ENCODE measurements around the gene FHAD1. TPM values are rescaled to one million over a fixed set of nuclear protein-coding genes. Genes with fewer than 3 reads are reported as not detected.

FHAD1 gene
- polyA plus RNA-seq, 1 of the 3 experiments (the other 2 are of a cell fraction), result 0.48 TPM

DNA sequence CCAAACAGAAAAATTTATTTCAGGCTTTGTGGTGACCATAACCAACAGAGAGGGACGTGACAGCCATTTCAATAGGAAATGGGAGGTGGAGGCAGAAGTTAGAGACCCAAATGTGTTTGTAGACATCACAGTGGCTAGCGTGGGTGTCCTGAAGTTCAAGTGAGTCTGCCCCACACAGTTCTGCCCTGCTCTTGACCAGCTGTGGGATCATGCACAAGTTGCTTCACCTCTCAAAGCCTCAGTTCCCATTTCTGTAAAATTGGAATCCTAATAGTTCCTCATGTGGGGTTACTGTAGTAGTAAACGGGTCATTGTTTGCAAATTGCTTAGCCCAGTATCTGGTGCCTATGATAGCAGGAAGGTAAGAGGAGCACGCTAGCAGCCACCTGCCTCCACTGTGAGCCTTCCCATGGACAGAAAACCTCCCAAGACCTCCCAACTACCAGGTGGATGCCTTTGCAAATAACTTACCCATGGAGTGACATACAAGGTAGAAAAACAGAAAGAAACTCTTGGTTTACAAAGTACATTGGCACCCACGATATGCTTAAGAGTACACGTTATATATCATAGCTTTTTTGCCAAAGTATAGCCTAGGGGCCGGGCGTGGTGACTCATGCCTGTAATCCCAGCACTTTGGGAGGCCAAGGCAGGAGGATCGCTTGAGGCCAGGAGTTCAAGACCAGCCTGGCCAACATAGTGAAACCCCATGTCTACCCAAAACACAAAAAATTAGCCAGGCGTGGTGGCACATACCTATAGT lies 29.1 kb downstream of the FHAD1 start:
- POLR2A ChIA-PET, result no interaction called here
- CTCF ChIA-PET, result interaction anchor here (0.5 to 7.5 kb wide), 8 partner anchors 29 to 155 kb away, joined by 3 to 119 read pairs (median 3); partner anchors contain the start of gene TMEM51
- Histone ChIP-seq H4K20me1 (ENCODE audit: insufficient read depth) (no peaks in the 10 kb centered on the region), H3K27ac (ENCODE audit: low read depth in 2 of 2, low read length in 1 of 2) (no peak overlapping the region), H3K4me2 (no peak overlapping the region), H3K4me1 (ENCODE audit: control insufficient read depth in 1 of 2, insufficient read depth in 2 of 2, low read depth in 1 of 2, low read length in 1 of 2) (peaks cover 0 to 5% of the 10 kb centered on the region in 2 experiments; a peak in 1 of 4 replicates), H3K9ac (no peak overlapping the region), H3K9me2 (no peaks in the 10 kb centered on the region), H3K36me3 (replicated peaks in 1 of 2; ENCODE audit: control insufficient read depth in 1 of 2, insufficient read depth in 2 of 2, low read length in 1 of 2) (no peaks in the 10 kb centered on the region), H3F3A (replicated peaks; ENCODE audit: insufficient read depth) (no peaks in the 10 kb centered on the region), H3K27me3 (ENCODE audit: insufficient read depth) (no peaks in the 10 kb centered on the region), H3K79me2 (ENCODE audit: insufficient read depth) (no peaks in the 10 kb centered on the region), H3K4me3 (ENCODE audit: low read depth in 2 of 2, low read length in 1 of 2) (no peak overlapping the region), H3K9me3 (no peaks in the 10 kb centered on the region), H2AFZ (ENCODE audit: low read depth) (no peak overlapping the region)
- TF ChIP-seq NFIC (IDR thresholded peaks at IDR 0.05; ENCODE audit: borderline replicate concordance) (no peak), FOXJ3 (CRISPR knock-in tag; IDR thresholded peaks at IDR 0.05) (no peak), NRF1 (IDR thresholded peaks at IDR 0.05; ENCODE audit: low read depth, low read length) (no peak), GABPA (IDR thresholded peaks at IDR 0.05; ENCODE audit: low read depth) (no peak), MEF2A (IDR thresholded peaks at IDR 0.05; ENCODE audit: borderline replicate concordance, low read depth) (no peak), MXI1 (IDR thresholded peaks at IDR 0.05; ENCODE audit: low read depth, low read length) (no peak), SMC3 (IDR thresholded peaks at IDR 0.05; ENCODE audit: low read depth, low read length) (no peak)
- DNase-seq, result no peak
- WGBS (ENCODE audit: low lambda C conversion rate), result 81% methylated on average over 10 of the region's 10 CpGs

- Histone ChIP-seq H3K4me2 (no peak overlapping the region), H2AFZ (ENCODE audit: low read depth) (no peak overlapping the region), H3F3A (replicated peaks; ENCODE audit: insufficient read depth) (no peaks in the 10 kb centered on the region), H3K4me3 (ENCODE audit: low read depth in 2 of 2, low read length in 1 of 2) (no peak overlapping the region), H3K79me2 (ENCODE audit: insufficient read depth) (no peaks in the 10 kb centered on the region), H3K9ac (no peak overlapping the region), H3K9me3 (no peaks in the 10 kb centered on the region), H3K9me2 (no peaks in the 10 kb centered on the region), H4K20me1 (ENCODE audit: insufficient read depth) (no peaks in the 10 kb centered on the region), H3K27me3 (ENCODE audit: insufficient read depth) (no peaks in the 10 kb centered on the region), H3K4me1 (ENCODE audit: control insufficient read depth in 1 of 2, insufficient read depth in 2 of 2, low read depth in 1 of 2, low read length in 1 of 2) (peaks cover 0 to 5% of the 10 kb centered on the region in 2 experiments; a peak in 1 of 4 replicates), H3K36me3 (replicated peaks in 1 of 2; ENCODE audit: control insufficient read depth in 1 of 2, insufficient read depth in 2 of 2, low read length in 1 of 2) (no peaks in the 10 kb centered on the region), H3K27ac (ENCODE audit: low read depth in 2 of 2, low read length in 1 of 2) (no peak overlapping the region)
- no peak for DNase-seq
- ChIA-PET CTCF (interaction anchor here (0.5 to 1.2 kb wide), 3 partner anchors 28 to 155 kb away, joined by 3 to 7 read pairs (median 3); no protein-coding TSS in a partner anchor), POLR2A (no interaction called here)
- WGBS (ENCODE audit: low lambda C conversion rate), result 80% methylated on average over 11 of the region's 11 CpGs
- TF ChIP-seq RAD21 (IDR thresholded peaks at IDR 0.05; ENCODE audit: low read length), result no peak
- no peak for TF ChIP-seq FOXJ3 (CRISPR knock-in tag; IDR thresholded peaks at IDR 0.05)
- no peak for TF ChIP-seq POLR2AphosphoS5 (IDR thresholded peaks at IDR 0.05; ENCODE audit: low read depth, low read length)
These were observed 29.8 kb downstream of the FHAD1 start for GRCh38 chr1:15276691-15277446.

GRCh38 chr1:15277447-15277838 lies 30.4 kb downstream of the FHAD1 start:
- H4K20me1 ChIP-seq (ENCODE audit: insufficient read depth), result no peaks in the 10 kb centered on the region
- no peak overlapping the region for H3K27ac ChIP-seq (ENCODE audit: low read depth in 2 of 2, low read length in 1 of 2)
- ChIA-PET CTCF (interaction anchor here (1.0 to 1.2 kb wide), 2 partner anchors 27 to 86 kb away, joined by 3 to 7 read pairs; no protein-coding TSS in a partner anchor), POLR2A (no interaction called here)
- H2AFZ ChIP-seq (ENCODE audit: low read depth), result no peak overlapping the region
- no peaks in the 10 kb centered on the region for H3F3A ChIP-seq (replicated peaks; ENCODE audit: insufficient read depth)
- H3K9me2 ChIP-seq, result no peaks in the 10 kb centered on the region
- WGBS (ENCODE audit: low lambda C conversion rate), result 93% methylated on average over 5 of the region's 5 CpGs
- H3K4me2 ChIP-seq, result no peak overlapping the region
- H3K27me3 ChIP-seq (ENCODE audit: insufficient read depth), result no peaks in the 10 kb centered on the region
- no peaks in the 10 kb centered on the region for H3K79me2 ChIP-seq (ENCODE audit: insufficient read depth)
- no peak overlapping the region for H3K9ac ChIP-seq
- no peaks in the 10 kb centered on the region for H3K9me3 ChIP-seq
- no peaks in the 10 kb centered on the region for H3K36me3 ChIP-seq (replicated peaks in 1 of 2; ENCODE audit: control insufficient read depth in 1 of 2, insufficient read depth in 2 of 2, low read length in 1 of 2)
- peaks cover 0 to under 1% of the 10 kb centered on the region in 2 experiments; a peak in 1 of 4 replicates for H3K4me1 ChIP-seq (ENCODE audit: control insufficient read depth in 1 of 2, insufficient read depth in 2 of 2, low read depth in 1 of 2, low read length in 1 of 2)
- no peak overlapping the region for H3K4me3 ChIP-seq (ENCODE audit: low read depth in 2 of 2, low read length in 1 of 2)
- TF ChIP-seq ELF1 (IDR thresholded peaks at IDR 0.05) (no peak), CTCF (IDR thresholded peaks at IDR 0.05) (no peak), GABPA (IDR thresholded peaks at IDR 0.05; ENCODE audit: low read depth) (no peak), POLR2AphosphoS5 (IDR thresholded peaks at IDR 0.05; ENCODE audit: low read depth, low read length) (no peak), MEF2A (IDR thresholded peaks at IDR 0.05; ENCODE audit: borderline replicate concordance, low read depth) (no peak), TAF1 (IDR thresholded peaks at IDR 0.05; ENCODE audit: borderline replicate concordance, low read depth, low read length) (no peak), JUND (IDR thresholded peaks at IDR 0.05) (no peak)
- TF ChIP-seq, protein P1, sequence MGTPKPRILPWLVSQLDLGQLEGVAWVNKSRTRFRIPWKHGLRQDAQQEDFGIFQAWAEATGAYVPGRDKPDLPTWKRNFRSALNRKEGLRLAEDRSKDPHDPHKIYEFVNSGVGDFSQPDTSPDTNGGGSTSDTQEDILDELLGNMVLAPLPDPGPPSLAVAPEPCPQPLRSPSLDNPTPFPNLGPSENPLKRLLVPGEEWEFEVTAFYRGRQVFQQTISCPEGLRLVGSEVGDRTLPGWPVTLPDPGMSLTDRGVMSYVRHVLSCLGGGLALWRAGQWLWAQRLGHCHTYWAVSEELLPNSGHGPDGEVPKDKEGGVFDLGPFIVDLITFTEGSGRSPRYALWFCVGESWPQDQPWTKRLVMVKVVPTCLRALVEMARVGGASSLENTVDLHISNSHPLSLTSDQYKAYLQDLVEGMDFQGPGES (IDR thresholded peaks at IDR 0.05; ENCODE audit: low read depth, low read length), result no peak
- no peak for DNase-seq

Measured in SK-N-SH (cell line).